ENCODE measurements around the gene DMXL1. TPM values are rescaled to one million over a fixed set of nuclear protein-coding genes. Genes with fewer than 3 reads are reported as not detected.
"Not testable (repeated sequence)": the region's sequence is repeated elsewhere in the genome, so short reads cannot be mapped to it uniquely, and the experiment has no call there.

The DMXL1 gene
- total RNA-seq, 1 donor from 2014 or later = 22.6 TPM

- intact Hi-C loops (cut with DNase I) = no loop called here
Measured at GRCh38 chr5:119117237-119117636, 46.4 kb downstream of the DMXL1 start.

DNA sequence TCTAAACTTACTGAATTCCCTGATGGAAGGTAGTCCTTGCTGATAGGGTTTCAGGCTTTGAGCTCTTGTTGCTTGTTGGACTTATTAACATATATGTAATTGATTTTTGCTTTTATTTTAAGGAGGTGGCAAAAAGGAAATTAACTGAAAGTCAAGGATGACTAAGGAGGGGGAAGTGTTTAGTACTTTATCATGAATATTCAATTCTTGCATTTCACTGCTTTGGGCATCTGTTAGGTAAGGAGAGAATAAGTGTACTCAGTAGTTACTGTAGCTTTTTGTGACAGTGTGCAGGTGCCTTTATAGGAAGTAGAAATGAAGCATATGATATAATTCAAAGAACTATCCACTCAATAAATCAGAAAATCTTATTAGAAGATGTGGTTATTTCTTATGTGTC, 47.1 kb downstream of the DMXL1 start:
- no peak for DNase-seq (ENCODE audit: missing footprints)
- intact Hi-C loops (cut with DNase I) = no loop called here
- ATAC-seq = no peak

More at GRCh38 chr5:119117237-119117636, 46.4 kb downstream of the DMXL1 start:
- ATAC-seq (no peak), DNase-seq (ENCODE audit: missing footprints) (no peak)

DNA sequence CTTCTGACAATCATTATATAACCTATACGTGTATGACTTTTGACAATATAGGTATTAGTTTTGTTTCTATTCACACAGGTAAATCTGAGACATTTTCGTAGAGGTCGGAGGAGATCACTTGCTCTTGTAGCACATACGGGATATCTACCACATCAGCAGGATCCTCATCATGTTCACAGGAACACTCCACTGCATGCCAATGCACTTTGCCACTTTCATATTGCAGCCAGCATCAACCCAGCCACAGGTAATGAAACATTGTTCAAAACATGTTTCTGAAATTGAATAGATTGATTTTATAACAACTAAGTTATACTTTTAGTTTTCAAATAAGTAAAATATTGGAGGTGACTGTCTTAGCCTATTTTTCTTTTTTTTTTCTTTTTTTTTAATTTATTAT, 50.0 kb downstream of the DMXL1 start:
- no peak for ATAC-seq
- intact Hi-C loops (cut with DNase I) = no loop called here
- DNase-seq (ENCODE audit: missing footprints) = no peak

- intact Hi-C loops (cut with DNase I); ATAC-seq; DNase-seq (ENCODE audit: missing footprints): not testable (repeated sequence)
Measured at GRCh38 chr5:119122474-119122873, 51.6 kb downstream of the DMXL1 start.

DNA sequence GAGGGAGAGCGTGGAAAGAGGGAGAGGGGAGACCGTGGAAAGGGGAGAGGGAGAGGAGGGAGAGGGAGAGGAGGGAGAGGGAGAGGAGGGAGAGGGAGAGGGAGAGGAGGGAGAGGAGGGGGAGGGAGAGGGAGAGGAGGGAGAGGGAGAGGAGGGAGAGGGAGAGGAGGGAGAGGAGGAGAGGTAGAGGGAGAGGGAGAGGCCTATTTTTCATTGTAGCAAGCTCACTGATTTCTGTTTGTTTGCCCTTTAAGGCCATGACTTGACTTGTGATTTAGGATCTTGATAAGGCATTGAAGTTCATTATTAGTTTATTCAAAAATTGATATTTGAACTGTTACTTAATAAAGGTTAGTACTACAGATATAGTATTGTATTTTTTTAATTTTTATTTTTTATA, 52.4 kb downstream of the DMXL1 start:
- ATAC-seq (no peak), DNase-seq (ENCODE audit: missing footprints) (no peak)
- intact Hi-C loops (cut with DNase I) = no loop called here

DNA sequence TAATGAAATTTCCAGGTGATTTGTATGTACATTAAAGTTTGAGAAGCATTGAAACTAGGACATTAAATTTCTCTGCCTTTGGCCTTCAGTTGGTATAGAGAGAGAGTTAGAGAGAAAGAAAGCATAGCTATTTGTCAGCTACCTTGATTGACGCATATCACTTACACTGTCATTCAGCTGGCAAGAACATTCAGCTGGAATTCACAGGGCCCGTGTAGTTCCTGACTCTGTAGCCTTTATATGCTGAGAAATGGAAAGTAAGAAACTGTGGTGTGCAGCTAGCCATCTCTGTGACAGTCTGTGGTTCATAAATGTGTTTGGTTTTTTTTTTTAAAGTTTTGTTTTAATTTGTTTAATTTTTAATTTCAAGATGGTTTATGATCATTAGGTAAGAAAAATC, 58.9 kb downstream of the DMXL1 start:
- DNase-seq (ENCODE audit: missing footprints) (no peak), ATAC-seq (no peak)
- intact Hi-C loops (cut with DNase I) = no loop called here

DNA sequence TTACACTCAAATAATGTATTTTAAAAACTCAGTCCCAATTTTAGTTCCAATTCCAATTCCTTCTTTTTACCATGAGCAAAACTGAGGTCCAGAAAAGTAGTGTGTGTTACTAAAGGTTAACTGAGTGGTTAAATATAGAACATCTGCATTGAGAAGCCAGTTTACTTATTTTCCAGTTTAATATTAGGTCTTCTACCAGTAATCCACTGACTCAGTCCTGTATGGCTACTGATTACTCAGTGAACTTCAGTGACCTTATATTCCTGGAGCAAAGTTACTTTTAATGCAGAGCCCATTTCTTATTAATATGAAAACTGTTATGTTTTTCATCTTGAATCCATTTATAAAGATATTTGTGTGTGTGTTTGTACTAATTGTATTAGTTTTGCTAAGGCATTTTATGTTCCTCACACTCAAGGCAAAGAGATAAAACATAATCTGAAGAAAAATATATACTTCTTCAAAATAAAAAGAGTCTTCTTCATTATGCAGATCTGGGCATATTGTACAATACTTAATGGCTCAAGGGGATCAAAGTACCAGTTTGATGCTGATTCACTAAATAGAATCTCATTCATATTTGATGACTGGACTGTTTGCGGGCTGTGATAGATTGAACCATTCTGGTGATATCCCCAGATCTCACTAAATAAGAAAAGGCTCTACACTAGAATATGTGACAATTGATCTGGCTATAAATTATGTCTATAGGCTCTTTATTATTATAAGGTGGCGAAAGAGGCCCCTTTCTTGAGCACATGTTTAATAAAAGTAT, 60.8 kb downstream of the DMXL1 start:
- ATAC-seq (no peak), DNase-seq (ENCODE audit: missing footprints) (no peak)
- intact Hi-C loops (cut with DNase I) = no loop called here

GRCh38 chr5:119135743-119136142, 64.9 kb downstream of the DMXL1 start:
- ATAC-seq; DNase-seq (ENCODE audit: missing footprints); intact Hi-C loops (cut with DNase I): not testable (repeated sequence)

DNA sequence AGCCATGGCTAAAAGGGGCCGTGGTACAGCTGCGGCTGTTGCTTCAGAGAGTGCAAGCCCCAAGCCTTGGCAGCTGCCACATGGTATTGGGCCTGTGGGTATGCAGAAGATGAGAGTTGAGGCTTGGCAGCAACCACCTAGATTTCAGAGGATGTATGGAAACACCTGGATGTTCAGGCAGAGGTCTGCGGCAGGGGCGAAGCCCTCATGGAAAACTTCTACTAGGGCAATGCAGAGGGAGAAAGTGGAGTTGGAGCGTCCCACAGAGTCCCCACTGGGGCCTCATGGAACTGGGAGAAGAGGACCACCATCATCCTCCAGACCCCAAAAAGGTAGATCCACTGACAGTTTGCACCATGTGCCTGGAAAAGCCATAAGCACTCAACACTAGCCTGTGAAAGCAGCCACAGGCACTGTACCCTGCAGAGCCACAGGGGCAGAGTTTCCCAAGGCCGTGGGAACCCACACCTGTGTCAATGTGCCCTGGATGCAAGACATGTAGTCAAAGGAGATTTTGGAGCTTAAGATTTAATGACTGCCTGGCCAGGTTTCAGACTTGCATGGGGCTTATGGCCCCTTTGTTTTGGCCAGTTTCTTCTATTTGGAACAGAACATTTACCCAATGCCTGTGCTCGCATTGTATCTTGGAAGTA, 65.9 kb downstream of the DMXL1 start:
- DNase-seq (ENCODE audit: missing footprints) (no peak), ATAC-seq (no peak)
- intact Hi-C loops (cut with DNase I) = no loop called here

GRCh38 chr5:119153629-119154028, 82.7 kb downstream of the DMXL1 start:
- DNase-seq (ENCODE audit: missing footprints) (no peak), ATAC-seq (no peak)
- intact Hi-C loops (cut with DNase I) = no loop called here

DNA sequence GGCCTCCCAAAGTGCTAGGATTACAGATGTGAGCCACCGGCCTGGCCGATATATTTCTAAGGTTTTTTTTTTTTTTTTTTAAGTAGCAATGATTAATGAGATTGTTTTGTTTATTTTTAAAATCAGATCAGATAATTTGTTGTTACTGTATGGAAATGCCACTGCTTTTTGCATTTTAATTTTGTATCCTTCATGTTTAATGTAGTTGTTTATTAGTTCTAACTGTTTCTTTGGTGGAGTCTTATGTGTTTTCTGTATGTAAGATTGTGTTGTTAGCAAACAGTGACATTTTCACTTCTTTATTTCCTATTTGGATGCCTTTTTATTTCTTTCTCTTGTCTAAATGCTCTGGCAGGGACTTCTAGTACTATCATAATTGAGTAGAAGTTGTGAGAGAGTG, 87.3 kb downstream of the DMXL1 start:
- DNase-seq (ENCODE audit: missing footprints) (no peak), ATAC-seq (no peak)
- intact Hi-C loops (cut with DNase I) = no loop called here

DNA sequence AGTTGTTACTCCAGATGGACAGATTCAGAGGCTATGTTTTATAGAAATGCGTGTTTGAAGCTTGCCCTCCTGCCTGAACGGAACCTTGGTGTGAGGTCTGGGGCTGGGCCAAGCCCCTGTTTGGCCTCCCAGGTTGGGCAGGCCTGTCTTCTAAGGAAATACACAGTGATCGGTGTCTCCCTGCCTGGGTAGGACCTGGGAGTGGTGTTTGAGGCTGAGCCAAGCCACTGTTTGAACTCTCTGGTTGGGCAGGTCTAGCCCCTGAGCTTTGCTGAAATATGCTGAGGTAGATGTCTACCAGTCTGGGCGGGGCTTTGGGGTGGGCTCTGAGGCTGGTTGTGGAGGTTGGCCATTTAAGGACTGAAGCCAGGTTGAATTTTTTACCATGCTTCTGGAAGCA, 90.5 kb downstream of the DMXL1 start:
- intact Hi-C loops (cut with DNase I) = no loop called here
- DNase-seq (ENCODE audit: missing footprints) (peak; percentile 44), ATAC-seq (no peak)

- ATAC-seq (no peak), DNase-seq (ENCODE audit: missing footprints) (no peak)
- intact Hi-C loops (cut with DNase I) = no loop called here
Measured at GRCh38 chr5:119166026-119166425, 95.1 kb downstream of the DMXL1 start.

DNA sequence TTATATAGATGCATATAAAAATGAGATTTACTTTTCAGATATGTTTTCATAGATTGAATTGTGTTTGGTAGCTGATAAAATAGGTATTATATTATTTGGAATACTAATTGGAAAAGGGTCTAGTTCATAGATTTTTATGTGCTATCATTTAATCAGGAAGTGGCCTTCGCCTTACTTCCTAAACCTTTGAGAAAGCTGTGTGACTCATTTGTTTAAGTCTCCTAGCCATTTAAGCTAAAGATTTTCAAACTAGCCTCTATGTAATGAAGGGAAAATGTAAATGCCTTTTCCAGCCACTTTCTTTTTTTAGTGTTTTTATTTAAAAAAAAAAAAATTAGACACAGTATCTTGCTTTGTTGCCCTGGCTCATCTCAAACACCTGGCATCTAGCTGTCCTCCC, 97.5 kb downstream of the DMXL1 start:
- DNase-seq (ENCODE audit: missing footprints) = no peak
- intact Hi-C loops (cut with DNase I) = no loop called here
- ATAC-seq = no peak

- no peak for ATAC-seq
- no peak for DNase-seq (ENCODE audit: missing footprints)
- intact Hi-C loops (cut with DNase I) = no loop called here
Measured at GRCh38 chr5:119171686-119172085, 100.8 kb downstream of the DMXL1 start.

DNA sequence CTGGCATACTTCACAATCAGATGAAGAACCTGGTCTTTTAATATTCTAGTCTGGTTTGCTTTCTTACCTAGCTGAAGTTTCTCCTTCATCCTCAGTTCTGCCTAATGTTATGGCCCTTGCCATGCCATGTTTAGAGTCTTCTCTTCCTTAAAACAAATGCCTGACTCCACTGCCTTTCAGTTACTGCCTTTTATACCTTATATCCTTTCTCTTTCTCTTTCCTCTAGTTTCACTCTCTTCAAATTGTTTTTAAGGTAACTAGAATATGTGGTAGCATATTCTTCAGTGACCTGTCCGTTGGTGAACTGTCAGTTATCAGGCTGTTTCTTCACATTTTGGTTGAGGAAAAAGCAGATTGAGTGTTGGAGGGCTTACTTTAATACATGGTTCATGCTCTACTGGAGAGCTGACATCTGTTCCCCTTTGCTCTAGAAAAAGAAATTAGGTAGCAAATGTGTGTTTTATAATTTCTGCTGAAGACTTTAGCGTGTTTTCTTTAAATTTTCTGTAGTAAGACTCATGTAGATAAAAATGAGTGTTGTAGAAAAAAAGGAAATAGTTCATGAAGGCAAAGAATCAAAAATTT, 103.8 kb downstream of the DMXL1 start:
- DNase-seq (ENCODE audit: missing footprints) (no peak), ATAC-seq (no peak)
- intact Hi-C loops (cut with DNase I) = no loop called here

- intact Hi-C loops (cut with DNase I) = no loop called here
- DNase-seq (ENCODE audit: missing footprints) (no peak), ATAC-seq (no peak)
Measured at GRCh38 chr5:119176785-119177184, 105.9 kb downstream of the DMXL1 start.

- ATAC-seq = no peak
- intact Hi-C loops (cut with DNase I) = no loop called here
- DNase-seq (ENCODE audit: missing footprints) = no peak
Measured at GRCh38 chr5:119177226-119177625, 106.3 kb downstream of the DMXL1 start.

GRCh38 chr5:119178435-119178834, 107.5 kb downstream of the DMXL1 start:
- no peak for DNase-seq (ENCODE audit: missing footprints)
- intact Hi-C loops (cut with DNase I) = no loop called here
- ATAC-seq = no peak

Data from Right ventricle myocardium inferior (tissue), 1 donor.